Medulla oblongata (tissue), 1 donor: ENCODE results near the gene MTLN.
A peak's percentile ranks its signal among the peaks of the same experiment; 100 is the strongest.
"Not testable (repeated sequence)": the region's sequence is repeated elsewhere in the genome, so short reads cannot be mapped to it uniquely, and the experiment has no call there.

Source experiments
- DNase-seq: peaks from one replicate; pipeline ENCODE4 v3.0.0-alpha.2; 2015; ENCODE audit errors: extremely low spot score

Gene MTLN

GRCh38 chr2:110204408-110205385, 7.7 kb downstream of the MTLN start, which contains the start of gene NPHP1:
TSS of gene NPHP1 (minus strand) at chr2:110205013. CDS start at chr2:110204968, 45 bp downstream.
- peak; percentile 81 for DNase-seq

GRCh38 chr2:110198016-110198415, 14.3 kb downstream of the MTLN start:
- DNase-seq, result no peak

DNA sequence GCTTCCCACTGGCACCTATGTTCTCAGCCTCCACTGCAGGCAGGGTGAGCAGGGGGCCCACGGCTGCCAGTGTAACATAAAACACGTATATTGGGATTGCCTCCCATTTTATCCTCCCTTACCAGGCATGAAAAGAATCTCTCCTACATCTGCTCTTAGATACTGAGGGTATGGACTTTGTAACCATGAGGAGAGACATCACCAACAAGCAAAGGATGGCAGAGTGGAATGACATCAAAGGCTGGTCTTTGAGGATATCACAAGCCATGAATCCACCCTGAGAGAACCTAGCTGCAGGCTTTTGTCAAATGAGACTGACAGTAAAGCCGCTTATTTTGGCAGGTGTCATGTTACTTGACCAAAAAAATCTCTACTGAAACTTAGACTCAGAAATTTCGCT, 14.9 kb downstream of the MTLN start:
- no peak for DNase-seq

- DNase-seq, result not testable (repeated sequence)
Observed at GRCh38 chr2:110190169-110190568, 22.2 kb downstream of the MTLN start.

DNA sequence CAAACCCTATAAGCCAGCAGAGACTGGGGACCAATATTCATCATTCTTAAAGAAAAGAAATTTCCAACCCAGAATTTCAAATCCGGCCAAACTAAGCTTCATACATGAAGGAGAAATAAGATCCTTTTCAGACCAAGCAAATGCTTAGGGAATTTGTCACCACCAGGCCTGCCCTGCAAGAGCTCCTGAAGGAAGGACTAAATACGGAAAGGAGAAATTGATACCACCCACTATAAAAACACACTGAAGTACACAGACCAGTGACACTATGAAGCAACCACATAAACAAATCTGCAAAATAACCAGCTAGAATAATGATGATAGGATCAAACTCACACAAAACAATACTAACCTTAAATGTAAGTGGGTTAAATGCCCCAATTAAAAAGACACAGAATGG, 29.9 kb downstream of the MTLN start:
- no peak for DNase-seq

DNA sequence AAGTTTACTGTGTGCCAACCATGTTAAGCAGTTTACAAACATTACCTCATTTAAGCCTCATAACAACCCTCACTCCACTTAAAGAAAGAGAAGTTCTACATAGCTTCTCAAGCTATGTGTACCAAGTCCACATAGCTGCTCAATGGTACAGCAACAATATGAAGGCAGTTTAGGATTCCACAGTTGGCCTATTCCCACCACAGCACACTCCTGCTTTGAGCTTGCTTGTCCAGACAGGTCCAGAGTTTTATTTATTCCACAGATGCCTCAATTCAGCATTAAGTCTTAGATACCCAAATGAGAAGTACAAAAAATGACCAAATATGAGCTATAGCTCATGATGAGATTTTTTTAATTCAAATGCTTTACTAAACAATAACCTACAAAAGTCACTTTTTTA, 32.3 kb downstream of the MTLN start:
- DNase-seq, result no peak

GRCh38 chr2:110173523-110173922, 38.8 kb downstream of the MTLN start:
- DNase-seq, result no peak

DNA sequence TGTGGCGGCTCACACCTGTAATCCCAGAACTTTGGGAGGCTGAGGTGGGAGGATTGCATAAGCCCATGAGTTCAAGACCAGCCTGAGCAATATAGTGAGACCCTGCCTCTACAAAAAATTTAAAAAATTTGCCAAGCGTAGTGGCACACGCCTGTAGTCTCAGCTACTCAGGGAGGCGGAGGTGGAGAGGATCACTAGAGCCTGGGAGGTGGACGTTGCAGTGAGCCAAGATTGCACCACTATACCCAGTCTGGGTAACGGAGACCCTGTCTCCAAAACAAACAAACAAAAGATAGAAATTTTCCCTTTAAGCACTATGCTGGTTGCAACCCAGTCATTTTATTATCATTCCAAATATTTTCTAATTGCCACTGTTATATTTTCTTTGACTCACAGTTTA, 39.8 kb downstream of the MTLN start:
- DNase-seq, result no peak

DNA sequence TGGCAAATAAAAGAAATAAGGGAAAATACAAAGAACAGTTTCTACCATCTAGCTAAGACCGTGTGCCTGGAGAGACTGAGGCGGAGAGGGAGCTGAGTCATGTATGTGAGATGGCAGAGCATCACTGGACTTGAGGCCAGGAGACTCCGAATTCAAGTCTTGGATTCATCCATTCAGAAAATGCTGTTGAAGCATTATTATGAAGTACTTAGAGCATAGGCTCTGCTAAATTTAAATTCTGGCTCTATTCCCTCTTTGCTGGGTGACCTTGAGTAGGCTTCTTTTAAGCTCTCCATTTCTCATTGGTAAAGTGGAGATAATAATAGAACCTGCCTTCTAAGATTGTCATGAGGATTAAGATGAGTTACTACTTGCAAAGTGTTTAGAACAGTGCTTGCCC, 42.2 kb downstream of the MTLN start:
- no peak for DNase-seq

GRCh38 chr2:110167326-110168000, 44.9 kb downstream of the MTLN start:
- no peak for DNase-seq

GRCh38 chr2:110166266-110166665, 46.1 kb downstream of the MTLN start:
- peak; percentile 16 for DNase-seq
